RWPE1 (cell line): ENCODE data around the gene TM2D3.

Source experiments
- CTCF ChIA-PET: fragments of 350-600 bp; sonication (Branson Sonifier 250); formaldehyde crosslinking; extraction: SDS; loops from one replicate; lab custom pipeline; 2021; lab: Yijun Ruan, JAX
- POLR2A ChIA-PET: fragments of 400-600 bp; formaldehyde crosslinking; extraction: SDS; loops from one replicate; lab custom pipeline; 2020; ENCODE audit warnings: antibody characterized with exemption; ENCODE audit not compliant: low non-redundant PET; lab: Yijun Ruan, JAX
- DNase-seq: peaks from one replicate; pipeline ENCODE4 v3.0.0; 2012; ENCODE audit warnings: low spot score
- H3K27ac ChIP-seq: fragments of 450-650 bp; 2 replicates; pipeline ENCODE4 v1.5.1; 2017
- CTCF ChIP-seq: fragments of 450-650 bp; conservative IDR thresholded peaks from 2 replicates; pipeline ENCODE4 v1.5.1; 2017; ENCODE audit warnings: low read depth, mild to moderate bottlenecking

TM2D3 gene

GRCh38 chr15:101612676-101613075 is 39.5 kb downstream of the TM2D3 start:
- POLR2A ChIA-PET: no interaction called here
- H3K27ac ChIP-seq: no peak overlapping the region
- no peak for TF ChIP-seq CTCF
- DNase-seq: no peak
- CTCF ChIA-PET: no interaction called here

GRCh38 chr15:101611580-101612299 is 40.4 kb downstream of the TM2D3 start:
- no peak for TF ChIP-seq CTCF
- H3K27ac ChIP-seq: no peak overlapping the region
- POLR2A ChIA-PET: no interaction called here
- CTCF ChIA-PET: interaction anchor here (0.6 kb wide), 1 partner anchor 81 kb away, joined by 3 read pairs; no protein-coding TSS in a partner anchor
- DNase-seq: no peak

- POLR2A ChIA-PET: no interaction called here
- DNase-seq: no peak
- no peak for TF ChIP-seq CTCF
- CTCF ChIA-PET: no interaction called here
- no peak overlapping the region for H3K27ac ChIP-seq
Observed at GRCh38 chr15:101611007-101611406, 41.2 kb downstream of the TM2D3 start.

GRCh38 chr15:101610611-101611000 is 41.6 kb downstream of the TM2D3 start:
- DNase-seq: no peak
- ChIA-PET POLR2A (no interaction called here), CTCF (no interaction called here)
- no peak for TF ChIP-seq CTCF
- H3K27ac ChIP-seq: no peak overlapping the region

GRCh38 chr15:101609742-101610610 is 42.2 kb downstream of the TM2D3 start:
- POLR2A ChIA-PET: no interaction called here
- no peak for TF ChIP-seq CTCF
- DNase-seq: no peak
- no peak overlapping the region for H3K27ac ChIP-seq
- CTCF ChIA-PET: no interaction called here

GRCh38 chr15:101608201-101608600 is 44.0 kb downstream of the TM2D3 start:
- TF ChIP-seq CTCF: no peak
- H3K27ac ChIP-seq: no peak overlapping the region
- CTCF ChIA-PET: interaction anchor here (1.2 kb wide), 1 partner anchor 33 kb away, joined by 4 read pairs; no protein-coding TSS in a partner anchor
- POLR2A ChIA-PET: no interaction called here
- no peak for DNase-seq
